Tibial nerve (tissue), 4 donors: Measurements from ENCODE around the gene LCE1F. TPM values are rescaled to one million over a fixed set of nuclear protein-coding genes. Genes with fewer than 3 reads are reported as not detected.

ENCODE experiments used
- DNase-seq, 2 donors: peaks; one replicate each; pipeline ENCODE4 v3.0.0-alpha.2; 2019; ENCODE audit warnings: low spot score in 2 of 2
- H3K27ac ChIP-seq, 4 donors: fragments of 200-600 bp; sonication (generic) in 3 of 4; one replicate each; pipeline ENCODE4 v1.5.1; 2017 to 2019; ENCODE audit warnings: mild to moderate bottlenecking in 1 of 4
- H3K27me3 ChIP-seq, 2 donors: fragments of 200-600 bp; sonication (generic) in 1 of 2; one replicate each; pipeline versions ENCODE4 v1.5.1 to v1.6.0; 2017 to 2019
- H3K36me3 ChIP-seq, 3 donors: fragments of 200-600 bp; sonication (generic); one replicate each; pipeline ENCODE4 v1.5.1; 2018 to 2019
- H3K4me1 ChIP-seq, 4 donors: fragments of 200-600 bp; sonication (generic) in 3 of 4; one replicate each; pipeline ENCODE4 v1.5.1; 2017 to 2019
- H3K4me3 ChIP-seq, 4 donors: fragments of 200-600 bp; sonication (generic) in 3 of 4; one replicate each; pipeline ENCODE4 v1.5.1; 2017 to 2019; ENCODE audit warnings: mild to moderate bottlenecking in 1 of 4, moderate library complexity in 1 of 4
- H3K9me3 ChIP-seq, 4 donors: fragments of 200-600 bp; sonication (generic) in 3 of 4; one replicate each; pipeline ENCODE4 v1.5.1; 2017 to 2019
- CTCF ChIP-seq, 5 experiments: fragments of 200-600 bp in 3 of 5; fragments of 450-650 bp in 2 of 5; sonication (generic) in 3 of 5; IDR thresholded peaks; one replicate each; pipeline ENCODE4 v1.5.1; 2016 to 2019; ENCODE audit warnings: antibody characterized with exemption in 5 of 5, mild to moderate bottlenecking in 3 of 5, moderate library complexity in 2 of 5
- EP300 ChIP-seq, 2 donors: sonication (generic); formaldehyde crosslinking; IDR thresholded peaks; one replicate each; pipeline ENCODE4 v1.6.1; 2017; ENCODE audit warnings: antibody characterized with exemption in 2 of 2, mild to moderate bottlenecking in 1 of 2
- POLR2A ChIP-seq, 2 donors: fragments of 450-650 bp; IDR thresholded peaks; one replicate each; pipeline ENCODE4 v1.6.1; 2017; ENCODE audit warnings: antibody characterized with exemption in 2 of 2, mild to moderate bottlenecking in 2 of 2, moderate library complexity in 2 of 2
- WGBS, 2 donors: methylation state at CpG; one replicate each; pipeline ENCODE4 v1.1.5; 2018; 5-methylcytosine and 5-hydroxymethylcytosine counted together
- total RNA-seq, 4 donors: library from RNA; depleted of rRNA; stranded (reverse); fragments of >200 nt; gene quantifications; one replicate each; pipeline ENCODE4 v1.1.0, GENCODE V29; 2016

The LCE1F gene
- total RNA-seq: not detected

- no peak for TF ChIP-seq POLR2A (IDR thresholded peaks at IDR 0.05)
- no peak for TF ChIP-seq CTCF (IDR thresholded peaks at IDR 0.05)
- TF ChIP-seq EP300 (IDR thresholded peaks at IDR 0.05): no peak
- H3K27me3 ChIP-seq: no peaks in the 10 kb centered on the region
- WGBS, 2 donors: 70 to 79% methylated on average over 6 of the region's 6 CpGs
- peaks cover 0 to 17% (median 0%) of the 10 kb centered on the region in 4 donors for H3K9me3 ChIP-seq
- no peaks in the 10 kb centered on the region for H3K36me3 ChIP-seq
- H3K4me3 ChIP-seq: no peak within 1 kb of the TSS
- no peaks in the 10 kb centered on the region for H3K4me1 ChIP-seq
- no peak for DNase-seq
- H3K27ac ChIP-seq: no peak within 1 kb of the TSS
Measured at GRCh38 chr1:152774875-152775274, at the start of gene LCE1F. Gene LCE1F (plus strand): TSS chr1:152775140. CDS start chr1:152776372, 1,232 bp downstream.

- TF ChIP-seq CTCF (IDR thresholded peaks at IDR 0.05) (no peak), EP300 (IDR thresholded peaks at IDR 0.05) (no peak), POLR2A (IDR thresholded peaks at IDR 0.05) (no peak)
- H3K4me3 ChIP-seq: no peak overlapping the region
- H3K27me3 ChIP-seq: no peaks in the 10 kb centered on the region
- H3K4me1 ChIP-seq: no peaks in the 10 kb centered on the region
- no peak for DNase-seq
- H3K9me3 ChIP-seq: no peaks in the 10 kb centered on the region
- no peaks in the 10 kb centered on the region for H3K36me3 ChIP-seq
- H3K27ac ChIP-seq: no peak overlapping the region
Measured at GRCh38 chr1:152725261-152725660, 49.7 kb upstream of the LCE1F start.

GRCh38 chr1:152728986-152729385 is 46.0 kb upstream of the LCE1F start:
- DNase-seq: no peak
- 78 to 93% methylated on average over 1 of the region's 1 CpG for WGBS, 2 donors
- no peak overlapping the region for H3K4me3 ChIP-seq
- no peak overlapping the region for H3K27ac ChIP-seq
- no peaks in the 10 kb centered on the region for H3K9me3 ChIP-seq
- TF ChIP-seq POLR2A (IDR thresholded peaks at IDR 0.05) (no peak), EP300 (IDR thresholded peaks at IDR 0.05) (no peak), CTCF (IDR thresholded peaks at IDR 0.05) (no peak)
- no peaks in the 10 kb centered on the region for H3K36me3 ChIP-seq
- no peaks in the 10 kb centered on the region for H3K4me1 ChIP-seq
- no peaks in the 10 kb centered on the region for H3K27me3 ChIP-seq

- Histone ChIP-seq H3K36me3 (no peaks in the 10 kb centered on the region), H3K4me3 (no peak overlapping the region), H3K27ac (no peak overlapping the region), H3K9me3 (no peaks in the 10 kb centered on the region), H3K4me1 (no peaks in the 10 kb centered on the region), H3K27me3 (no peaks in the 10 kb centered on the region)
- TF ChIP-seq EP300 (IDR thresholded peaks at IDR 0.05): no peak
- no peak for TF ChIP-seq POLR2A (IDR thresholded peaks at IDR 0.05)
- TF ChIP-seq CTCF (IDR thresholded peaks at IDR 0.05): no peak
- no peak for DNase-seq
- 28 to 34% methylated on average over 1 of the region's 1 CpG for WGBS, 2 donors
Measured at GRCh38 chr1:152735648-152736047, 39.3 kb upstream of the LCE1F start.

GRCh38 chr1:152737997-152738396 is 36.9 kb upstream of the LCE1F start:
- H3K27me3 ChIP-seq: no peaks in the 10 kb centered on the region
- H3K9me3 ChIP-seq: no peaks in the 10 kb centered on the region
- WGBS, 2 donors: 74 to 82% methylated on average over 5 of the region's 5 CpGs
- TF ChIP-seq POLR2A (IDR thresholded peaks at IDR 0.05): no peak
- TF ChIP-seq CTCF (IDR thresholded peaks at IDR 0.05): no peak
- TF ChIP-seq EP300 (IDR thresholded peaks at IDR 0.05): no peak
- no peak overlapping the region for H3K27ac ChIP-seq
- no peaks in the 10 kb centered on the region for H3K36me3 ChIP-seq
- DNase-seq: no peak
- H3K4me3 ChIP-seq: no peak overlapping the region
- no peaks in the 10 kb centered on the region for H3K4me1 ChIP-seq
